Activated CD4-positive, alpha-beta T cell treated with anti-CD3 and anti-CD28 coated beads for 36 hours (primary cell): ENCODE measurements around the gene HDDC2. TPM values are rescaled to one million over a fixed set of nuclear protein-coding genes. Genes with fewer than 3 reads are reported as not detected.

Source experiments
- ATAC-seq: fragments of 200-7000 bp; cut with Tn5 transposase; one replicate; pipeline ENCODE4 v1.10.0; 2021; ENCODE audit warnings: mild to moderate bottlenecking, moderate library complexity
- CTCF ChIA-PET: fragments of 350-600 bp; sonication (Branson Sonifier 250); formaldehyde crosslinking; loops from one replicate; lab custom pipeline; 2021; ENCODE audit warnings: antibody characterized with exemption; lab: Charles Lee
- POLR2A ChIA-PET: fragments of 350-600 bp; sonication (Branson Sonifier 250); formaldehyde crosslinking; loops from one replicate; lab custom pipeline; 2021; ENCODE audit warnings: antibody characterized with exemption, inconsistent platforms; lab: Charles Lee
- DNase-seq: peaks from one replicate; pipeline ENCODE4 v3.0.0-alpha.2; 2020
- H3K27ac Mint-ChIP-seq: one replicate; pipeline ENCODE4 v1.8.0; 2021; ENCODE audit warnings: mixed read lengths
- H3K27me3 Mint-ChIP-seq: one replicate; pipeline ENCODE4 v1.8.0; 2021; ENCODE audit warnings: mixed read lengths
- H3K36me3 Mint-ChIP-seq: one replicate; pipeline ENCODE4 v1.8.0; 2021; ENCODE audit warnings: low read depth, mixed read lengths
- H3K4me1 Mint-ChIP-seq: one replicate; pipeline ENCODE4 v1.8.0; 2021; ENCODE audit warnings: mixed read lengths
- H3K4me3 Mint-ChIP-seq: one replicate; pipeline ENCODE4 v1.8.0; 2021; ENCODE audit warnings: mild to moderate bottlenecking, moderate library complexity, mixed read lengths
- H3K9me3 Mint-ChIP-seq: one replicate; pipeline ENCODE4 v1.8.0; 2021; ENCODE audit warnings: low read depth, mixed read lengths
- intact Hi-C, 2 experiments: fragments of 100-400 bp; cut with DNase I in 1 of 2; cut with micrococcal nuclease in 1 of 2; formaldehyde crosslinking; loops; one replicate each; pipeline versions ENCODE4 v1.14.2 to v1.15.1; 2022 to 2024; cut with DNase I, micrococcal nuclease
- total RNA-seq, 2 experiments: library from RNA; stranded (reverse); gene quantifications; one replicate each; pipeline ENCODE4 v1.2.3, GENCODE V29; 2021

The HDDC2 gene
- total RNA-seq, 2 experiments from 2014 or later: 96.7 to 120 TPM

- POLR2A ChIA-PET: no interaction called here
- intact Hi-C loops: no loop called here
These were observed 23.8 kb upstream of the HDDC2 start for GRCh38 chr6:125325586-125325985.

GRCh38 chr6:125323376-125323775, 21.6 kb upstream of the HDDC2 start:
- H3K9me3 Mint-ChIP-seq: no peaks in the 10 kb centered on the region
- H3K27me3 Mint-ChIP-seq: peaks cover 10% of the 10 kb centered on the region
- H3K36me3 Mint-ChIP-seq: no peaks in the 10 kb centered on the region
- intact Hi-C loops: no loop called here
- H3K27ac Mint-ChIP-seq: no peak overlapping the region
- H3K4me3 Mint-ChIP-seq: no peak overlapping the region
- ChIA-PET POLR2A (no interaction called here), CTCF (interaction anchor here (0.9 to 2.2 kb wide), 3 partner anchors 9 to 431 kb away, joined by 3 to 10 read pairs (median 5); no protein-coding TSS in a partner anchor)
- ATAC-seq (no peak), DNase-seq (no peak)
- H3K4me1 Mint-ChIP-seq: no peaks in the 10 kb centered on the region

More at GRCh38 chr6:125325586-125325985, 23.8 kb upstream of the HDDC2 start:
- DNase-seq: no peak
- no peaks in the 10 kb centered on the region for H3K4me1 Mint-ChIP-seq
- H3K36me3 Mint-ChIP-seq: no peaks in the 10 kb centered on the region
- H3K9me3 Mint-ChIP-seq: no peaks in the 10 kb centered on the region
- CTCF ChIA-PET: interaction anchor here (0.7 kb wide), 1 partner anchor 404 kb away, joined by 3 read pairs; no protein-coding TSS in a partner anchor
- no peak for ATAC-seq
- no peak overlapping the region for H3K27ac Mint-ChIP-seq
- no peak overlapping the region for H3K4me3 Mint-ChIP-seq
- peaks cover 10% of the 10 kb centered on the region for H3K27me3 Mint-ChIP-seq

- ATAC-seq (no peak), DNase-seq (no peak)
- intact Hi-C loops: no loop called here
- peaks cover 2% of the 10 kb centered on the region for H3K27me3 Mint-ChIP-seq
- H3K9me3 Mint-ChIP-seq: no peaks in the 10 kb centered on the region
- H3K4me1 Mint-ChIP-seq: no peaks in the 10 kb centered on the region
- no peaks in the 10 kb centered on the region for H3K36me3 Mint-ChIP-seq
- H3K4me3 Mint-ChIP-seq: no peak overlapping the region
- H3K27ac Mint-ChIP-seq: no peak overlapping the region
- CTCF ChIA-PET: interaction anchor here (0.6 to 8.0 kb wide), 4 partner anchors 356 to 657 kb away, joined by 3 to 66 read pairs (median 4); no protein-coding TSS in a partner anchor
- POLR2A ChIA-PET: no interaction called here
These were observed 14.9 kb upstream of the HDDC2 start for GRCh38 chr6:125316621-125317020.

- Mint-ChIP-seq H3K27ac (no peak overlapping the region), H3K27me3 (peaks cover 2% of the 10 kb centered on the region), H3K9me3 (no peaks in the 10 kb centered on the region), H3K36me3 (no peaks in the 10 kb centered on the region), H3K4me3 (no peak overlapping the region), H3K4me1 (no peaks in the 10 kb centered on the region)
- POLR2A ChIA-PET: no interaction called here
- intact Hi-C loops: loop anchor here in 1 of 2 experiments (2.0 kb wide), 1 partner anchor 659 kb away; no protein-coding TSS in a partner anchor
- no peak for DNase-seq
- ATAC-seq: no peak
- CTCF ChIA-PET: interaction anchor here (0.6 to 8.0 kb wide), 4 partner anchors 7 to 544 kb away, joined by 3 to 66 read pairs (median 8); no protein-coding TSS in a partner anchor
These were observed 13.8 kb upstream of the HDDC2 start for GRCh38 chr6:125315548-125315947.

DNA sequence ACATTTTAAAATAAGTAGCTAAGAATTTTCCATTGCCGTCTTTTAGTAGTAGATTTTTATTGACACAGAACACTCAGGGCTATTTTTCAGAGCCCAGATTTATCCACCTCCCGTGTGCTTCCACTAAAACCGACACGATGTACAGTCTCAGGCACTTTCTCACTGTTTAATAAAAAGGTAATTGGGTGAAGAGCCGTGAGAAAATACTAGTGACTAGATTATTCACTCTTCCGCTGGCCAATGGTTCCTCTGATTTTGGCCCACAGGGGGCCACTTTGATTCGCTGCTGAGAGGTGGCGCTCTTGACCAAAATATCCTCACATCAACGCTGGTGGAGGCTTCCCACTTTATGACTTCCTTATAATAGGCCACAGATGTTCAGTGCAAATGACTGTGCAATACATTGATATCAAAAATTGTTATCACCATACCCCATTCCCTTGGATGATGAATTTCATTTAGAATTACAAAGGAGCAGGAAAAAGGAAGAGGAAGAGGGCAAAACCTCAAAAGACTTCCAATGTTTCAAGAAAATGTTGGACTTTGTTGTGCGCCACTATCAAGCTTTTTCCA, 12.3 kb upstream of the HDDC2 start:
- Mint-ChIP-seq H3K27ac (no peak overlapping the region), H3K27me3 (peaks cover 2% of the 10 kb centered on the region), H3K4me1 (no peaks in the 10 kb centered on the region), H3K4me3 (no peak overlapping the region), H3K36me3 (no peaks in the 10 kb centered on the region), H3K9me3 (no peaks in the 10 kb centered on the region)
- CTCF ChIA-PET: interaction anchor here (0.5 to 8.0 kb wide), 15 partner anchors 9 to 680 kb away, joined by 3 to 66 read pairs (median 5); no protein-coding TSS in a partner anchor
- intact Hi-C loops: loop anchor here in 1 of 2 experiments (1.0 to 5.0 kb wide), 3 partner anchors 455 to 661 kb away; partner anchors contain the start of gene HINT3
- DNase-seq: peak; percentile 62
- POLR2A ChIA-PET: no interaction called here
- ATAC-seq: peak; percentile 74

DNA sequence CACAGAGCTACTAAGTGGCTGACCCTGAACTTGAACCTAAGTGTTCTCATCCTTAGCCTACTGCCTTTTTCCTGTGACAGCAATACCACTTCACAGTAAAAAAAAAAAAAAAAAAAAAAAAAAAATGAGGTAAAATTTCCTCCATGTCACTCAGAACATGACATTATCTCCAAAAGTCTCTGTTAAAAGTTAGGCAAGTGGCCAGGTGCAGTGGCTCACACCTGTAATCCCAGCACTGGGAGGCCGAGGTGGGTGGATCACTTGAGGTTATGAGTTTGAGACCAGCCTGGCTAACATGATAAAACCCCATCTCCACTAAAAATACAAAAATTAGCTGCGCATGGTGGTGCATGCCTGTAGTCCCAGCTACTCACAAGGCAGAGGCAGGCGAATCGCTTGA, 11.2 kb upstream of the HDDC2 start:
- intact Hi-C loops: loop anchor here in 1 of 2 experiments (5.0 kb wide), 1 partner anchor 644 kb away; the partner anchor contains the start of gene HINT3
- peaks cover 4% of the 10 kb centered on the region for H3K27me3 Mint-ChIP-seq
- no peak overlapping the region for H3K27ac Mint-ChIP-seq
- H3K4me1 Mint-ChIP-seq: peaks cover 4% of the 10 kb centered on the region
- no peaks in the 10 kb centered on the region for H3K9me3 Mint-ChIP-seq
- ATAC-seq (no peak), DNase-seq (no peak)
- no peaks in the 10 kb centered on the region for H3K36me3 Mint-ChIP-seq
- CTCF ChIA-PET: interaction anchor here (0.6 to 8.0 kb wide), 17 partner anchors 9 to 684 kb away, joined by 3 to 66 read pairs (median 5); partner anchors contain the start of gene HDDC2
- POLR2A ChIA-PET: no interaction called here
- H3K4me3 Mint-ChIP-seq: no peak overlapping the region

- no peaks in the 10 kb centered on the region for H3K9me3 Mint-ChIP-seq
- intact Hi-C loops: loop anchor here in 1 of 2 experiments (5.0 kb wide), 1 partner anchor 645 kb away; the partner anchor contains the start of gene HINT3
- ATAC-seq (no peak), DNase-seq (no peak)
- ChIA-PET POLR2A (no interaction called here), CTCF (interaction anchor here (0.7 to 8.0 kb wide), 11 partner anchors 9 to 685 kb away, joined by 3 to 66 read pairs (median 4); partner anchors contain the start of genes HDDC2 and TRMT11)
- no peak overlapping the region for H3K27ac Mint-ChIP-seq
- no peaks in the 10 kb centered on the region for H3K36me3 Mint-ChIP-seq
- H3K4me3 Mint-ChIP-seq: no peak overlapping the region
- H3K27me3 Mint-ChIP-seq: peaks cover 4% of the 10 kb centered on the region
- H3K4me1 Mint-ChIP-seq: peaks cover 7% of the 10 kb centered on the region
These were observed 10.7 kb upstream of the HDDC2 start for GRCh38 chr6:125312478-125312877.

GRCh38 chr6:125310994-125311649, 9.4 kb upstream of the HDDC2 start:
- ChIA-PET CTCF (interaction anchor here (0.8 to 8.0 kb wide), 14 partner anchors 10 to 663 kb away, joined by 3 to 66 read pairs (median 4); partner anchors contain the start of genes HDDC2 and HINT3), POLR2A (no interaction called here)
- peaks cover 7% of the 10 kb centered on the region for H3K4me1 Mint-ChIP-seq
- no peak overlapping the region for H3K4me3 Mint-ChIP-seq
- intact Hi-C loops: loop anchor here (1.0 to 5.0 kb wide), 6 partner anchors 442 to 1810 kb away; partner anchors contain the start of gene HINT3 (in 1 of the 2)
- DNase-seq (no peak), ATAC-seq (peak; percentile 78)
- no peaks in the 10 kb centered on the region for H3K9me3 Mint-ChIP-seq
- no peak overlapping the region for H3K27ac Mint-ChIP-seq
- peaks cover 4% of the 10 kb centered on the region for H3K27me3 Mint-ChIP-seq
- no peaks in the 10 kb centered on the region for H3K36me3 Mint-ChIP-seq

DNA sequence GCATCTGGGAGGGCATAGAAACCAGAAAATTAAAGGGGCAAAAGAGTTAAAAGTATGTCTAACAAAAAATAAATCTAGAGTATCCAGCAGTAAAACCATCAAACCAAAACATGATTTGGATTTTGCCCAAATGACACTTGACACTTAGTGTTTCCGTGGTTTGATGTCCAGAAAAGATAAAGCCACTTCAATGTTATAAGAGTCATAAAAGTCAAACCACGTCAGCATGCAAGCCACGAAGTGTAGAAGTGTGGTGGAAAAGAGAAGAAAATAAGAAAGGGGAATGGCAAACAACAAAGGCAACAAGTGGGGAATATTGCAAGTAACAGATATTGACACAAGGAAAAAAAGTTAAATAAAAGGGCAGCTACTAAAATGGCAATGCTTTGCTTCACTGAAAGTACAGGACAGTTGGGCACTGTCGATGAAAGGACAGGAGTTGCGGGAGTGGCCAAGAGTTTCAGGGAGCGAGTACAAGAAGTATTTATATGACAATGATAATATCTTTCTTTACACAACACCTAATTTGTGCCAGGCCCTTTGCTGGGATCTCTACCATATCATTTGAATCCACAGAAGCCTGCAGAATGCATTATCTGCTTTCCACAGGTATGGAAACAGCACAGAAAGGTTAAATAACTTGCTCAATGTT, 6.3 kb upstream of the HDDC2 start:
- no peaks in the 10 kb centered on the region for H3K9me3 Mint-ChIP-seq
- no peak overlapping the region for H3K4me3 Mint-ChIP-seq
- POLR2A ChIA-PET: no interaction called here
- intact Hi-C loops: loop anchor here in 1 of 2 experiments (10.0 kb wide), 2 partner anchors 1037 to 1957 kb away; partner anchors contain the start of genes CENPW and RNF146
- ATAC-seq (no peak), DNase-seq (no peak)
- H3K36me3 Mint-ChIP-seq: no peaks in the 10 kb centered on the region
- no peak overlapping the region for H3K27ac Mint-ChIP-seq
- peaks cover 4% of the 10 kb centered on the region for H3K27me3 Mint-ChIP-seq
- CTCF ChIA-PET: interaction anchor here (0.6 to 2.3 kb wide), 4 partner anchors 10 to 653 kb away, joined by 3 to 6 read pairs (median 4); no protein-coding TSS in a partner anchor
- peaks cover 12% of the 10 kb centered on the region for H3K4me1 Mint-ChIP-seq

GRCh38 chr6:125307150-125307838, 5.5 kb upstream of the HDDC2 start:
- intact Hi-C loops: loop anchor here in 1 of 2 experiments (10.0 kb wide), 2 partner anchors 1038 to 1958 kb away; partner anchors contain the start of genes CENPW and RNF146
- Mint-ChIP-seq H3K9me3 (peaks cover 2% of the 10 kb centered on the region), H3K4me1 (peaks cover 19% of the 10 kb centered on the region), H3K4me3 (no peak overlapping the region), H3K27ac (no peak overlapping the region), H3K36me3 (no peaks in the 10 kb centered on the region), H3K27me3 (peaks cover 2% of the 10 kb centered on the region)
- CTCF ChIA-PET: interaction anchor here (0.9 kb wide), 1 partner anchor 446 kb away, joined by 3 read pairs; no protein-coding TSS in a partner anchor
- no peak for DNase-seq
- peak; percentile 48 for ATAC-seq
- POLR2A ChIA-PET: no interaction called here
